GM12872 (cell line): ENCODE data around the gene DIP2B.

Experiments
- TF ChIP-seq, protein P1 (sequence below): IDR thresholded peaks from 3 replicates; pipeline ENCODE4 v1.5.1; 2011; ENCODE audit warnings: low read depth, mild to moderate bottlenecking, low read length, moderate library complexity; ENCODE audit not compliant: insufficient read depth

Gene DIP2B

GRCh38 chr12:50662116-50662510 lies 157.3 kb downstream of the DIP2B start:
- TF ChIP-seq, protein P1, sequence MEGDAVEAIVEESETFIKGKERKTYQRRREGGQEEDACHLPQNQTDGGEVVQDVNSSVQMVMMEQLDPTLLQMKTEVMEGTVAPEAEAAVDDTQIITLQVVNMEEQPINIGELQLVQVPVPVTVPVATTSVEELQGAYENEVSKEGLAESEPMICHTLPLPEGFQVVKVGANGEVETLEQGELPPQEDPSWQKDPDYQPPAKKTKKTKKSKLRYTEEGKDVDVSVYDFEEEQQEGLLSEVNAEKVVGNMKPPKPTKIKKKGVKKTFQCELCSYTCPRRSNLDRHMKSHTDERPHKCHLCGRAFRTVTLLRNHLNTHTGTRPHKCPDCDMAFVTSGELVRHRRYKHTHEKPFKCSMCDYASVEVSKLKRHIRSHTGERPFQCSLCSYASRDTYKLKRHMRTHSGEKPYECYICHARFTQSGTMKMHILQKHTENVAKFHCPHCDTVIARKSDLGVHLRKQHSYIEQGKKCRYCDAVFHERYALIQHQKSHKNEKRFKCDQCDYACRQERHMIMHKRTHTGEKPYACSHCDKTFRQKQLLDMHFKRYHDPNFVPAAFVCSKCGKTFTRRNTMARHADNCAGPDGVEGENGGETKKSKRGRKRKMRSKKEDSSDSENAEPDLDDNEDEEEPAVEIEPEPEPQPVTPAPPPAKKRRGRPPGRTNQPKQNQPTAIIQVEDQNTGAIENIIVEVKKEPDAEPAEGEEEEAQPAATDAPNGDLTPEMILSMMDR, result no peak

DNA sequence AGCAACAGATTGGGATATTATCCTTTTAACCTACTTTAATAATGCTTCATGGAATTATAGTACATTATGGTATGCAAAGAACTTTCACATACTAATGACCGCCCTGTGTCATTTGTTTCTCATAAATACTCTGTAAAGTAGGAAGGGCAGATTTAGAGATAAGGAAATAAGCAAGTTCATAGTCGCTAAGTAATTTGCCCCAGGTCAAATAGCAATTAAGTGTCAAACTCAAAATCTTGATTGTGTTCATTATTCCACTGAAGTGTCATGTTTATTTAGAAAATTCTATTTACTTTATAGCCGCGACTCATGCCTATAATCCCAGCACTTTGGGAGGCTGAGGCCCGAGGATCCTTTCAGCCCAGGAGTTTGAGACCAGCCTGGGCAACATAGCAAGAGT lies 160.4 kb downstream of the DIP2B start:
- TF ChIP-seq, protein P1, result no peak

- TF ChIP-seq, protein P1, result no peak
Measured at GRCh38 chr12:50665609-50666008, 160.8 kb downstream of the DIP2B start.

DNA sequence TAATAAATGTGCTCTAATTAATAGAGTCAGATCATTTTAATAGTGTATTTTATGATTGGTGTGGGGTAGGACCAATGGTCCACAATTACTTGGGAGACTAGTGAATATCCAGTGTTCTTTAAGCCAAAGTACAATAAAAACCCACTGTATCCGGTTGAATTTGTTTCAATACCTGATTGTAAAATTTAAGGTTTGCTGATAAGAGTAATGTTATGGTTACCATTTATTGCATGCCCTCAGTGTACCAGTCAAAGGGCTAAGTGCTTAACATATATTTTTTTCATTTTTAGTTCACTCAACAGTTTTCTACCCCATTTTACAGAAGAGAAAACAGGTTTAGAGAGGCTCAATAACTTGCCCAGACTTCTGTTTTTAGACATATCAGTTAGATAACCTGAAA lies 161.2 kb downstream of the DIP2B start:
- TF ChIP-seq, protein P1, result no peak

DNA sequence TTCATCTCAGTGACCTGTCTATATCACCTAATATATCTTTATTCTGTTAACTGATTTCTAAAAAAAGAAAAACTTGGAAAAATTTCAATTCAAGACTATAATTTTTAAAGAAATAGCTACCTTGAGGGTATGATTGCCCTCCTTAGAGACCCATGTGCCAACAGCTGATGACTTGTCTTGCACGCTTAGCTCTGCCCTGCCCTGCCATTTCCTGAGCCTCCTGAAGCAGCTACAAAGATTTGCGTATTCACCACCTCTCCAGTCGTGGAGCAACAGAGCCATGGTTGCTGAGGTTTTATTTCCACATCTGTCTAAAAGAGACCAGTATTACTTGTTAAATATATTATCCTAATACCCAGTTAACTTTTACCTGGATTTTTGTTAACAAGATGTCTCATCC lies 167.4 kb downstream of the DIP2B start:
- TF ChIP-seq, protein P1, result no peak

DNA sequence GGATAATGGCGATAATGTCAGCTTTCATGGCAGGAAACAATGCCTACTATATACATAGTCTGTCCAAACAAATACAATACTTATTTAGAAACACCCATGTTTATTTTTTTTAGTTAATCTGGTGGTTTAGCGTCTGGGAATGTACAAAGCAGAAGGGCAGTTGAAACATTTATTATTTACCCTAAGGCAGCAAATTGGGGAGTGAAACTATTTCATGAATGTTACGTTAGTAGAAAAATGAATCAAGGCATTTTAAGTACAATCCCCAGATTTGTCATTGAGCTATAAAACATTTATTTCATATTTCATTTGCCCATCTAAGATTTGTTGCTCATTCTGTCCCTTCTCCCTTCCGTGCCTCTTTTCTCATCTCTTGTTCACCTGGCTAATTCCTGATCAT lies 172.0 kb downstream of the DIP2B start:
- TF ChIP-seq, protein P1, result no peak

DNA sequence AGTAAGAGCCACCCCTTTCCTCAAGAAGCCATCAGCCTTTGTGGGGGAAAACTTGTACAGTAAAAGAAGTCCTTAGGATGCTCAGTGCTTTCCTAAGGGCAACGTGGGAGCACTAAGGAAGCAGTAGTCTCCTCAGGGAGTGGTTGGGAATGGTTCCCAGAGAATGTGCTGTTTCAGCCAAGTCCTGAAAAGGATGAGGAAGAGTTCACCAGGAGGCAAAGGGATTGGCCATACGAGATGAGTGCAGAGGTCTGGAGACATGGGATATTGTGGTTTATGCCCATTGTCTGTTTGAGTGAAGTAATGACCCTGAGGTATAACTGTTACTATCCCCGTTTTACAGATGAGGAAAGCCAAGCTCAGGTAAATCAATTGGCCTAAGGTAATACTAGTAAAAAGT lies 173.1 kb downstream of the DIP2B start:
- TF ChIP-seq, protein P1, result no peak

DNA sequence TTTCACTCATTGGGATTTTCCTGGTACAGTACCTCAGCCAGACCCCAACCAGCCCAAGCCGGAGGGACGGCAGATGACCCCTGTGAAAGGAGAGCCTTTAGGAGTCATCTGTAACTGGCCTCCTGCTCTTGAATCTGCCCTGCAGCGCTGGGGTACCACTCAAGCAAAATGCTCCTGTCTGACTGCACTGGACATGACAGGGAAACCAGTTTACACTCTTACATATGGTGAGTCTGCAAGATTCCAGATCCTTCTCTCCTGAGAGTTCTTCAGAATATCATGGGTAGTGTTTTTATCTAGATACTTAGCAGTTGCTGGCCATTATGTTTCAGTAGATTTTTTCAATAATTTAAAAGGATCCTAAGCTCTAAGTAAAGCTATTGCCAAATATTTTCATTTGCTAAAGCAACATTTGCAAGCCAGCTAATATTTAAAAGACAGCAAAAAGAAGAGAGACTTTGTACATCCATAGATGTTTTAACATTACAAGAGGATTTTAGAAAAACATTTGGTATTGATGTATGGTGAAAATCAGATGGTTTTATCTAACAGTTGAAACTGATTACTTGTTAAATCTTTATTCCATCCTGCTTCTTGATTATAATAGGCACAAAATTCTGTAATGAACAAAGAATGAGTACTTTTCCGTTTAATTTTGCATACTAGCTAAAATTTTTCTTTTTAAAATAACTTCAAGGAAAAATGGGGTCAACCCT lies 174.0 kb downstream of the DIP2B start:
- TF ChIP-seq, protein P1, result no peak
